Endothelial cell of umbilical vein (primary cell): ENCODE measurements around the gene EIF2B5. TPM values are rescaled to one million over a fixed set of nuclear protein-coding genes. Genes with fewer than 3 reads are reported as not detected.

ENCODE experiments used
- BruUV-seq: library from RNA; stranded (reverse); fragments of 400-500 nt; replicated peaks from 2 replicates; lab custom pipeline; 2021; lab: Mats Ljungman, UMichigan
- CTCF ChIA-PET: fragments of 300-600, 350-600 bp; sonication (Branson Sonifier 250); formaldehyde crosslinking; loops from one replicate; lab custom pipeline; 2021; ENCODE audit warnings: antibody characterized with exemption, inconsistent platforms; lab: Charles Lee
- POLR2A ChIA-PET: fragments of 300-600, 350-600 bp; sonication (Branson Sonifier 250); formaldehyde crosslinking; loops from one replicate; lab custom pipeline; 2021; ENCODE audit warnings: antibody characterized with exemption, inconsistent platforms; lab: Charles Lee
- DNase-seq: peaks from one replicate; pipeline ENCODE4 v3.0.0-alpha.2; 2011; ENCODE audit warnings: low read depth, low spot score
- FAIRE-seq: peaks from 2 replicates; lab custom pipeline; 2011; peaks lifted over from hg19 to GRCh38; lab: Jason Lieb, UNC
- H2AFZ ChIP-seq: 2 replicates; pipeline ENCODE4 v1.6.0; 2012; ENCODE audit warnings: low read depth, low read length, control low read depth, inconsistent platforms
- H3K27ac ChIP-seq: 2 replicates; pipeline ENCODE4 v1.5.1; 2011; ENCODE audit warnings: low read depth, mild to moderate bottlenecking, control low read depth, low read length, moderate library complexity; ENCODE audit not compliant: insufficient read depth
- H3K27me3 ChIP-seq, 2 experiments: 2 replicates each; pipeline versions ENCODE4 v1.6.0 to v1.6.1; 2011; ENCODE audit warnings: low read length in 2 of 2, mixed read lengths in 1 of 2; ENCODE audit not compliant: control insufficient read depth in 2 of 2, insufficient read depth in 2 of 2
- H3K36me3 ChIP-seq, 2 experiments: 2 replicates in 1 of 2; 3 replicates in 1 of 2; pipeline ENCODE4 v1.5.1; 2011; ENCODE audit warnings: low read length in 2 of 2, mild to moderate bottlenecking in 1 of 2, moderate library complexity in 1 of 2; ENCODE audit not compliant: control insufficient read depth in 2 of 2, insufficient read depth in 2 of 2; ENCODE audit errors: extremely low read depth in 1 of 2
- H3K4me1 ChIP-seq: 3 replicates; pipeline ENCODE4 v1.5.1; 2011; ENCODE audit warnings: mild to moderate bottlenecking, low read length; ENCODE audit not compliant: control insufficient read depth, insufficient read depth; ENCODE audit errors: extremely low read depth
- H3K4me2 ChIP-seq: 2 replicates; pipeline ENCODE4 v1.6.1; 2011; ENCODE audit warnings: low read length, control low read depth, mixed read lengths; ENCODE audit not compliant: insufficient read depth
- H3K4me3 ChIP-seq, 3 experiments: fragments of 200-600 bp in 1 of 3; sonication (generic), shearing (Covaris generic) in 1 of 3; replicated peaks in 1 of 3; 2 replicates each; pipeline ENCODE4 v1.5.1; 2011 to 2016; ENCODE audit warnings: control low read depth in 3 of 3, low read length in 3 of 3, mild to moderate bottlenecking in 2 of 3, inconsistent platforms in 1 of 3, low read depth in 1 of 3, moderate library complexity in 1 of 3; ENCODE audit not compliant: insufficient read depth in 1 of 3
- H3K79me2 ChIP-seq: 2 replicates; pipeline ENCODE4 v1.6.0; 2012; ENCODE audit warnings: low read length, inconsistent platforms; ENCODE audit not compliant: control insufficient read depth, insufficient read depth
- H3K9ac ChIP-seq: replicated peaks from 2 replicates; pipeline ENCODE3; 2011; ENCODE audit warnings: low read length, control low read depth; ENCODE audit not compliant: insufficient read depth; ENCODE audit errors: extremely low read depth
- H3K9me1 ChIP-seq: replicated peaks from 3 replicates; pipeline ENCODE4 v1.6.0; 2011; ENCODE audit warnings: mild to moderate bottlenecking, low read length; ENCODE audit not compliant: control insufficient read depth, insufficient read depth; ENCODE audit errors: extremely low read depth
- H3K9me3 ChIP-seq: replicated peaks from 2 replicates; pipeline ENCODE4 v1.5.1; 2012; ENCODE audit warnings: low read length, inconsistent platforms; ENCODE audit not compliant: control insufficient read depth, insufficient read depth
- H4K20me1 ChIP-seq: replicated peaks from 2 replicates; pipeline ENCODE3; 2011; ENCODE audit warnings: mild to moderate bottlenecking, low read length; ENCODE audit not compliant: control insufficient read depth, insufficient read depth; ENCODE audit errors: extremely low read depth
- EZH2 ChIP-seq: IDR thresholded peaks from 2 replicates; pipeline ENCODE4 v1.6.1; 2012; ENCODE audit warnings: borderline replicate concordance, low read depth, mild to moderate bottlenecking, moderate library complexity, low read length, inconsistent platforms; ENCODE audit not compliant: severe bottlenecking
- FOS ChIP-seq: IDR thresholded peaks from 2 replicates; pipeline ENCODE4 v1.6.1; 2011; ENCODE audit warnings: mild to moderate bottlenecking, low read length, moderate library complexity, borderline replicate concordance; ENCODE audit not compliant: insufficient read depth
- GATA2 ChIP-seq: IDR thresholded peaks from 2 replicates; pipeline ENCODE4 v1.7.0; 2011; ENCODE audit warnings: low read depth, mild to moderate bottlenecking, moderate library complexity, mixed read lengths, low read length; ENCODE audit not compliant: insufficient read length, insufficient read depth
- JUN ChIP-seq: IDR thresholded peaks from 2 replicates; pipeline ENCODE4 v1.6.1; 2011; ENCODE audit warnings: borderline replicate concordance, low read depth; ENCODE audit not compliant: insufficient read length, insufficient read depth
- MYC ChIP-seq: IDR thresholded peaks from one replicate; pipeline ENCODE4 v1.6.1; 2011; ENCODE audit warnings: mild to moderate bottlenecking, low read depth, low read length
- POLR2A ChIP-seq: IDR thresholded peaks from 2 replicates; pipeline ENCODE4 v1.6.1; 2012; ENCODE audit warnings: low read depth, mild to moderate bottlenecking, control low read depth, low read length
- POLR2AphosphoS5 ChIP-seq: IDR thresholded peaks from 2 replicates; pipeline ENCODE4 v1.6.1; 2012; ENCODE audit warnings: low read depth, mild to moderate bottlenecking, control low read depth, low read length, moderate library complexity; ENCODE audit not compliant: insufficient read depth
- dilution Hi-C: fragments of 300-500 bp; cut with MboI; formaldehyde crosslinking; loops from one replicate; pipeline ENCODE4 v1.15.0; 2019; ENCODE audit warnings: low sequenced_read_pairs; ENCODE audit not compliant: extremely low pct_ligation_motif_present
- intact Hi-C: fragments of 100-400 bp; cut with micrococcal nuclease; formaldehyde crosslinking; loops from one replicate; pipeline ENCODE4 v1.10.0; 2022
- polyA plus RNA-seq, 4 experiments: library from polyadenylated mRNA; depleted of rRNA in 3 of 4; stranded (reverse) in 3 of 4; unstranded in 1 of 4; fragments of >200 nt; gene quantifications; 2 replicates each; pipeline versions ENCODE4 v1.2.1 to v1.2.3, GENCODE V29; 2011 to 2012; ENCODE audit warnings: missing spikeins in 1 of 4
- total RNA-seq: library from RNA; stranded (reverse); gene quantifications from 2 replicates; pipeline ENCODE4 v1.2.3, GENCODE V29; 2021
- TF ChIP-seq, protein P1 (sequence below): IDR thresholded peaks from 2 replicates; pipeline ENCODE4 v1.6.1; 2011; ENCODE audit not compliant: insufficient read depth, insufficient read length
- TF ChIP-seq, protein P2 (sequence below), 2 donors: IDR thresholded peaks; 1 replicate in 1 of 2; 2 replicates in 1 of 2; pipeline ENCODE4 v1.5.1; 2011; ENCODE audit warnings: low read length in 2 of 2, mild to moderate bottlenecking in 2 of 2, moderate library complexity in 2 of 2, control low read depth in 1 of 2, inconsistent platforms in 1 of 2, low read depth in 1 of 2; ENCODE audit not compliant: insufficient read depth in 1 of 2; ENCODE audit errors: extremely low read depth in 1 of 2

The EIF2B5 gene
- total and polyA plus RNA-seq, 2 donors (not counting 3 experiments of a cell fraction or from before 2014, with no cell fraction given): 42.7 to 44.7 TPM

DNA sequence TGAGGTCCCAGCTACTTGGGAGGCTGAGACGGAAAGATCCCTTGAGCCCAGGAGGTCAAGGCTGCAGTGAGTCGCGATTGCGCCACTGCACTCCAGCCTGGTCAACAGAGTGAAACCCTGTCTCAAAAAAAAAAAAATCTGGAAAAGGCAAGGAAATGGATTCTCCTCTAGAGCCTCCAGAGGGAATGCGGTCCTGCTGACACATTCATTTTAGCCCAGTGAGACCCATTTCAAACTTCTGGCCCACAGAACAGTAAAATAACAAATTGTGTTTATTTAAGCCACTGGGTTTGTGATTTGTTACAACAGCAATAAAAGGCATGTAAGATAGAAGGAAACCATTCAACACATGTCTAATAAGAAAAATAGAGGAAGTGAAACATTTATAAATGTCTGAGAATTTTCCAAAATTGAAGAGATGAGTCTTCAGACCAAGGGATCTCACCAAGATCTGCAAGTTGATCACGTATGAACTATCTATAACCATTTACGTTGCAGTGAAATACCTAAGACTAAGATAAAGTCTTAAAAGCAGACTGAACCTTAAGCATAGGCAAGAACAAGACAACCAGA lies 38.3 kb upstream of the EIF2B5 start, which contains the start of gene HTR3E:
TSS of gene HTR3E (plus strand) at position 254 of the 573 bp plus-strand sequence. CDS start 466 bp downstream, outside the sequence.
- POLR2A ChIA-PET: no interaction called here
- H3K4me2 ChIP-seq: no peak within 1 kb of the TSS
- intact Hi-C loops: no loop called here
- peaks cover 0 to 3% of the 10 kb centered on the region in 2 experiments for H3K27me3 ChIP-seq
- H3K4me3 ChIP-seq: no peak within 1 kb of the TSS
- no peaks in the 10 kb centered on the region for H3K79me2 ChIP-seq
- no peak within 1 kb of the TSS for H3K27ac ChIP-seq
- dilution Hi-C loops: no loop called here
- DNase-seq: no peak
- TF ChIP-seq POLR2A (no peak), FOS (no peak), MYC (no peak), POLR2AphosphoS5 (no peak), JUN (no peak), EZH2 (no peak), GATA2 (no peak)
- TF ChIP-seq, protein P1, sequence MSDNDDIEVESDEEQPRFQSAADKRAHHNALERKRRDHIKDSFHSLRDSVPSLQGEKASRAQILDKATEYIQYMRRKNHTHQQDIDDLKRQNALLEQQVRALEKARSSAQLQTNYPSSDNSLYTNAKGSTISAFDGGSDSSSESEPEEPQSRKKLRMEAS: no peak
- TF ChIP-seq, protein P2, sequence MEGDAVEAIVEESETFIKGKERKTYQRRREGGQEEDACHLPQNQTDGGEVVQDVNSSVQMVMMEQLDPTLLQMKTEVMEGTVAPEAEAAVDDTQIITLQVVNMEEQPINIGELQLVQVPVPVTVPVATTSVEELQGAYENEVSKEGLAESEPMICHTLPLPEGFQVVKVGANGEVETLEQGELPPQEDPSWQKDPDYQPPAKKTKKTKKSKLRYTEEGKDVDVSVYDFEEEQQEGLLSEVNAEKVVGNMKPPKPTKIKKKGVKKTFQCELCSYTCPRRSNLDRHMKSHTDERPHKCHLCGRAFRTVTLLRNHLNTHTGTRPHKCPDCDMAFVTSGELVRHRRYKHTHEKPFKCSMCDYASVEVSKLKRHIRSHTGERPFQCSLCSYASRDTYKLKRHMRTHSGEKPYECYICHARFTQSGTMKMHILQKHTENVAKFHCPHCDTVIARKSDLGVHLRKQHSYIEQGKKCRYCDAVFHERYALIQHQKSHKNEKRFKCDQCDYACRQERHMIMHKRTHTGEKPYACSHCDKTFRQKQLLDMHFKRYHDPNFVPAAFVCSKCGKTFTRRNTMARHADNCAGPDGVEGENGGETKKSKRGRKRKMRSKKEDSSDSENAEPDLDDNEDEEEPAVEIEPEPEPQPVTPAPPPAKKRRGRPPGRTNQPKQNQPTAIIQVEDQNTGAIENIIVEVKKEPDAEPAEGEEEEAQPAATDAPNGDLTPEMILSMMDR (IDR thresholded peaks at IDR 0.05; ENCODE audit: extremely low read depth in 1 of 2, insufficient read depth in 1 of 2, low read depth in 1 of 2, low read length in 2 of 2): no peak
- no peak within 1 kb of the TSS for H2AFZ ChIP-seq
- no peaks in the 10 kb centered on the region for H3K9me3 ChIP-seq
- no peaks in the 10 kb centered on the region for H3K9me1 ChIP-seq
- H3K36me3 ChIP-seq: no peaks in the 10 kb centered on the region
- H4K20me1 ChIP-seq: no peaks in the 10 kb centered on the region
- H3K4me1 ChIP-seq: no peaks in the 10 kb centered on the region
- CTCF ChIA-PET: no interaction called here
- no TSS peak for BruUV-seq
- no peak for FAIRE-seq
- no peak within 1 kb of the TSS for H3K9ac ChIP-seq
